ENCODE results near the gene FOXF1. TPM values are rescaled to one million over a fixed set of nuclear protein-coding genes. Genes with fewer than 3 reads are reported as not detected.

The FOXF1 gene
- total and polyA plus RNA-seq, 9 of the 15 experiments (the other 6 are each of a cell fraction or from before 2014, with no cell fraction given): 0.04 TPM; not detected in 8

DNA sequence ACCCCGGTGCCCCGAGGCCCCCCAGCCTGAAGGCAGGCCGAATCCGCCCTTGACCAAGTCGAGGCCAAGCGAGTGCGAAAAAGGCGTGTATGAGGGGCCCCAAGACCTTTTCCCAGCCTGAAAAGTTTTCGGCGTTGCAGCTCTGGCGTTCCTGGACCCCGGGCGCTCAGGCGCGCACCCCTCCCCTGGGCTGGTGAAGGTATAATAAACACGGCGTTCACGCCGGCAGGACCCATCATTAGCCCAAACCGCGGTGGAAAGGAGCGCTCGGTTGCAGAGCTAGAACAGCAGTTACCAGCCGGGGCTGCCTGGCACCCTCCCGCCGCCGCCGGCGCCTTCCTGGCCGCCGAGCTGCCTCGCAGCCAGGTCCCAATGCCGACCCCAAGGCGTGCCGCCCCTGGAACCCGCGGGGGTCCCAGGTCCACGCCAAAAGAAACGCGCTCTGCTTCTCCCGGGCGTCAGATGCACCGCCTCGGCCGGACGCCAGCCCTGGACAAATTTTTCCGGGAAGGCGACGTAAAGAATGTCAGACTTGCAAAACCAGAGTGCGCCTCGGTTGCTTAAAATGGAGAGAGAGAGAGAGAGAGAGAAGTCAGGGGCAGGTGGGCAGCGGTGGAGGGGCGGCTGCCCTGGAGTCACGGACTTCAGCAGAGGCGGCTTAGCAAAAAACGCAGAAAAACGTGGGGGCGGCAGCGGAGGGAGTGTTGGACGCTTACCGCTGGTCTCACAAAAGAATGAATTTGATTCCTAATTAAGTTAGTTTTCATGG is 11.5 kb upstream of the FOXF1 start:
- intact Hi-C loops (cut with micrococcal nuclease) (no loop called here), in situ Hi-C loops (cut with MboI) (no loop called here)
- Histone ChIP-seq H3K9ac (ENCODE audit: insufficient read depth in 1 of 2, low read depth in 2 of 2, low read length in 2 of 2) (no peak overlapping the region), H3K4me2 (ENCODE audit: insufficient read depth, low read length) (no peak overlapping the region), H3K27ac (ENCODE audit: extremely low read depth, low read depth, low read length) (no peak overlapping the region), H4K20me1 (replicated peaks; ENCODE audit: control insufficient read depth, insufficient read depth, low read length) (peaks cover 10% of the 10 kb centered on the region; the same call in 1 of the 2 replicates), H3K4me1 (replicated peaks in 1 of 2; ENCODE audit: control insufficient read depth in 2 of 2, insufficient read depth in 2 of 2, low read length in 2 of 2) (peaks cover 0 to 3% of the 10 kb centered on the region in 2 experiments; a peak in 2 of 5 replicates), H3K9me3 (replicated peaks; ENCODE audit: control insufficient read depth, insufficient read depth, low read depth, low read length) (no peaks in the 10 kb centered on the region), H2AFZ (ENCODE audit: low read depth, low read length) (no peak overlapping the region), H3K27me3 (ENCODE audit: control insufficient read depth in 2 of 2, insufficient read depth in 2 of 2, low read length in 2 of 2) (peaks cover 44 to 79% of the 10 kb centered on the region in 2 experiments), H3K36me3 (ENCODE audit: control insufficient read depth, insufficient read depth, low read length) (no peaks in the 10 kb centered on the region), H3K9me1 (ENCODE audit: control insufficient read depth, insufficient read depth, low read length) (no peaks in the 10 kb centered on the region), H3K79me2 (ENCODE audit: control insufficient read depth, insufficient read depth, low read length) (no peaks in the 10 kb centered on the region), H3K4me3 (no peak overlapping the region)
- WGBS (ENCODE audit: insufficient coverage, low coverage, missing lambda C conversion rate): 13% methylated on average over 43 of the region's 61 CpGs
- no TSS peak for BruUV-seq (replicated peaks)
- ATAC-seq (no peak), DNase-seq (ENCODE audit: extremely low read depth in 1 of 4, low spot score in 3 of 4) (no peak), FAIRE-seq (no peak)
- POLR2A ChIA-PET: interaction anchor here (0.7 to 1.1 kb wide), 3 partner anchors 18 to 462 kb away, joined by 3 read pairs; no protein-coding TSS in a partner anchor
- CTCF ChIA-PET (ENCODE audit: low intra/inter-chr PET ratio): no interaction called here
- TF ChIP-seq PURB (CRISPR knock-in tag; IDR thresholded peaks at IDR 0.05; ENCODE audit: low read depth) (no peak), ZNF766 (CRISPR knock-in tag; conservative IDR thresholded peaks at IDR 0.05) (no peak), ZBED1 (IDR thresholded peaks at IDR 0.05) (no peak), SMARCC2 (IDR thresholded peaks at IDR 0.05; ENCODE audit: low read depth) (no peak), HMGXB4 (CRISPR knock-in tag; IDR thresholded peaks at IDR 0.05) (no peak), MCM2 (IDR thresholded peaks at IDR 0.05; ENCODE audit: low read depth) (no peak), ATF3 (IDR thresholded peaks at IDR 0.05) (no peak), ATF3 (CRISPR knock-in tag; conservative IDR thresholded peaks at IDR 0.05) (no peak), SNIP1 (IDR thresholded peaks at IDR 0.05; ENCODE audit: low read depth) (no peak), HIVEP1 (CRISPR knock-in tag; IDR thresholded peaks at IDR 0.05) (no peak), FOSL1 (tag; conservative IDR thresholded peaks at IDR 0.05) (no peak), FOXK1 (CRISPR knock-in tag; IDR thresholded peaks at IDR 0.05; ENCODE audit: borderline replicate concordance) (no peak), GATAD2A (IDR thresholded peaks at IDR 0.05) (no peak), ZNF518B (CRISPR knock-in tag; IDR thresholded peaks at IDR 0.05) (no peak), KHSRP (IDR thresholded peaks at IDR 0.05) (no peak)
- TF ChIP-seq, protein P1, sequence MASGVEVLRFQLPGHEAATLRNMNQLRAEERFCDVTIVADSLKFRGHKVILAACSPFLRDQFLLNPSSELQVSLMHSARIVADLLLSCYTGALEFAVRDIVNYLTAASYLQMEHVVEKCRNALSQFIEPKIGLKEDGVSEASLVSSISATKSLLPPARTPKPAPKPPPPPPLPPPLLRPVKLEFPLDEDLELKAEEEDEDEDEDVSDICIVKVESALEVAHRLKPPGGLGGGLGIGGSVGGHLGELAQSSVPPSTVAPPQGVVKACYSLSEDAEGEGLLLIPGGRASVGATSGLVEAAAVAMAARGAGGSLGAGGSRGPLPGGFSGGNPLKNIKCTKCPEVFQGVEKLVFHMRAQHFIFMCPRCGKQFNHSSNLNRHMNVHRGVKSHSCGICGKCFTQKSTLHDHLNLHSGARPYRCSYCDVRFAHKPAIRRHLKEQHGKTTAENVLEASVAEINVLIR (CRISPR knock-in tag; IDR thresholded peaks at IDR 0.05): no peak

Data from K562 (cell line).